ENCODE measurements around the gene P4HA1. TPM values are rescaled to one million over a fixed set of nuclear protein-coding genes. Genes with fewer than 3 reads are reported as not detected.

P4HA1 gene
- total and polyA plus RNA-seq, 12 donors, result 9.2 to 109 (median 45.1) TPM

DNA sequence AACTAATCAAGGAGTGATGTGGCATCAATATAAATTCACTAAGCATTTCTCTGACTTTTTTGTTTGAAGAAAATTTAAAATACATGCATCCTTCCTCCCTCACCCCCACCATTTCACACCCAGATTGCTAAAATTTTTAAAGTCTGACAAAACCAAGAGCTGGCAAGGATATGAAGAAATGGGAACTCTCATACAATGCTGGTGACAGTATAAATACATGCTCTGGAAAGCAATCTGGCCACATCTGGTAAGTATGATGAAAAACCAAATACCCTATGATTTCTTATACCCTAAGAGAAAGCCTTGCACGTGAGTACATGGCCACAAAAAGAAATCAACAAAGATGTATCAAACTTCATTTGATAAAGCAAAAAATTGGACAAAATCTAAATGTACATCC lies 31.2 kb downstream of the P4HA1 start:
- Histone ChIP-seq H3K9me3 (replicated peaks in 1 of 3) (no peaks in the 10 kb centered on the region), H3K4me1 (replicated peaks in 1 of 2) (peaks cover 0 to 6% of the 10 kb centered on the region in 2 donors), H3K27me3 (no peaks in the 10 kb centered on the region), H3K36me3 (replicated peaks in 1 of 2) (peaks cover 0 to 24% of the 10 kb centered on the region in 2 donors), H3K27ac (no peak overlapping the region), H3K4me3 (no peak overlapping the region)
- DNase-seq, result no peak
- TF ChIP-seq, protein P1, sequence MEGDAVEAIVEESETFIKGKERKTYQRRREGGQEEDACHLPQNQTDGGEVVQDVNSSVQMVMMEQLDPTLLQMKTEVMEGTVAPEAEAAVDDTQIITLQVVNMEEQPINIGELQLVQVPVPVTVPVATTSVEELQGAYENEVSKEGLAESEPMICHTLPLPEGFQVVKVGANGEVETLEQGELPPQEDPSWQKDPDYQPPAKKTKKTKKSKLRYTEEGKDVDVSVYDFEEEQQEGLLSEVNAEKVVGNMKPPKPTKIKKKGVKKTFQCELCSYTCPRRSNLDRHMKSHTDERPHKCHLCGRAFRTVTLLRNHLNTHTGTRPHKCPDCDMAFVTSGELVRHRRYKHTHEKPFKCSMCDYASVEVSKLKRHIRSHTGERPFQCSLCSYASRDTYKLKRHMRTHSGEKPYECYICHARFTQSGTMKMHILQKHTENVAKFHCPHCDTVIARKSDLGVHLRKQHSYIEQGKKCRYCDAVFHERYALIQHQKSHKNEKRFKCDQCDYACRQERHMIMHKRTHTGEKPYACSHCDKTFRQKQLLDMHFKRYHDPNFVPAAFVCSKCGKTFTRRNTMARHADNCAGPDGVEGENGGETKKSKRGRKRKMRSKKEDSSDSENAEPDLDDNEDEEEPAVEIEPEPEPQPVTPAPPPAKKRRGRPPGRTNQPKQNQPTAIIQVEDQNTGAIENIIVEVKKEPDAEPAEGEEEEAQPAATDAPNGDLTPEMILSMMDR (IDR thresholded peaks at IDR 0.05), result no peak
- no peak for TF ChIP-seq POLR2A (IDR thresholded peaks at IDR 0.05)
- intact Hi-C loops (cut with DNase I), result no loop called here
- 86 to 97% (median 89%) methylated on average over 1 of the region's 1 CpG for WGBS, 4 donors

DNA sequence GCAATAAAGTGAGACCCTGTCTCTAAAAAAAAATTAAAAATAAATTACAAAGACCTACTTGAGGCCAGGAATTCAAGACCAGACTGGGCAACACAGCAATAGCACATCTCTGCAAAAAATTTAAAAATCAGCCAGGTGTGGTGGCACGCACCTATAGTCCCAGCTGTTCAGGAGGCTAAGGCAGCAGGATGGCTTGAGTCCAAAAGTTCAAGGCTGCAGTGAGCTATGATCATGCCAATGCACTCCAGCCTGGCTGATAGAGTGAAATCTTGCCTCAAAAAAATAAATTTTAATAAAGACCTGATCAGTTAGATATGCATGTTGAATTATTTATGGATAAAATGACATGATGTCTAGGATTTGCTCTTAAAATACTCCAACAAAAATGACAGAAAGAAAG lies 34.9 kb downstream of the P4HA1 start:
- H3K27ac ChIP-seq, result no peak overlapping the region
- intact Hi-C loops (cut with DNase I), result no loop called here
- H3K27me3 ChIP-seq, result no peaks in the 10 kb centered on the region
- no peak for DNase-seq
- TF ChIP-seq, protein P1 (IDR thresholded peaks at IDR 0.05), result no peak
- no peak for TF ChIP-seq POLR2A (IDR thresholded peaks at IDR 0.05)
- H3K4me3 ChIP-seq, result no peak overlapping the region
- H3K4me1 ChIP-seq (replicated peaks in 1 of 2), result peaks cover 0 to 6% of the 10 kb centered on the region in 2 donors
- H3K9me3 ChIP-seq (replicated peaks in 1 of 3), result no peaks in the 10 kb centered on the region
- H3K36me3 ChIP-seq (replicated peaks in 1 of 2), result peaks cover 0 to 19% of the 10 kb centered on the region in 2 donors
- WGBS, 4 donors, result 44 to 70% (median 63%) methylated on average over 1 of the region's 1 CpG

DNA sequence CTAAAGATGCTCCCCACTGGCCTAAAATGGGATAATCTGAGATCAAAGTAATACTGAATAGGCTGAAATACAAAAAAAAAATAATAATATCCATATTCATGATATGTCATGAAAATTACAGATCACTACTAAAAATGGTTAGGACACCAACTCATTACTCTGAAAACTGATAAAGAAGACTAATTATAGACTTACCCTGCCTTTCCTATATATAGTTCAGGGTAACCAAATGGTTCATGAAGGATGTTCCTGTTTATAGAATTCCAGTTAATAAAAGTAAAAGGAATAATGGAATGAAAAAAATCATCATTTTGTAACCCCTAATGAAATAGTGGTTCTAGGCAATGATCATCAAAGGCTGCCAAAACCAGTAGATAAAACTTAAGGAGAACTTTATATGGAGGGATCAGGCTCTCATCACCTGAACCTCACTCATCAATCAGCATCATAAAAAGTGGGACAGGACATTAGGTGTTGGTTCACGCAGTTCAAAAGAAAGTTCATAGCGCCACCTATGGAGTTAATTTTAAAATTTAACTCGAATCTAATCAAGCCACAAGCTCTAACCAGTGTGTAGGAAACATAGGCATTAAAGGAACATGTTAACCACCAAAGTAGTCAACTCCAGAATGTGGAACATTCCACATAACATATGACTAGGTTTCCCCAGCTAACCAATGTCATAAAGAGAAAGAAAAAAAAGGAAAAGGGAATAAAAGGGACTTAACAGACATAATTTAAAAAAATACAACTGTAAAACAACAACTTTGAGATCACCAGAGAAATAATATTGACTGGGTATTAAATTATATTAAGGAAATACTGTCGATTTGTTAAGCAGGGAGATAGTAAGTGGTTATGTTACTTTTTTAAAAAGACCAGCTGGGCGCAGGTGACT lies 35.7 kb downstream of the P4HA1 start:
- no peak for DNase-seq
- WGBS, 4 donors, result 37 to 42% (median 41%) methylated on average over 5 of the region's 5 CpGs
- Histone ChIP-seq H3K4me1 (replicated peaks in 1 of 2) (peaks cover 0 to 6% of the 10 kb centered on the region in 2 donors), H3K27me3 (no peaks in the 10 kb centered on the region), H3K27ac (no peak overlapping the region), H3K9me3 (replicated peaks in 1 of 3) (no peaks in the 10 kb centered on the region), H3K4me3 (no peak overlapping the region), H3K36me3 (replicated peaks in 1 of 2) (peaks cover 0 to 19% of the 10 kb centered on the region in 2 donors)
- TF ChIP-seq, protein P1 (IDR thresholded peaks at IDR 0.05), result peak in 5 of 6 experiments; percentile 20 to 43 (median 38)
- no peak for TF ChIP-seq POLR2A (IDR thresholded peaks at IDR 0.05)
- intact Hi-C loops (cut with DNase I), result no loop called here

DNA sequence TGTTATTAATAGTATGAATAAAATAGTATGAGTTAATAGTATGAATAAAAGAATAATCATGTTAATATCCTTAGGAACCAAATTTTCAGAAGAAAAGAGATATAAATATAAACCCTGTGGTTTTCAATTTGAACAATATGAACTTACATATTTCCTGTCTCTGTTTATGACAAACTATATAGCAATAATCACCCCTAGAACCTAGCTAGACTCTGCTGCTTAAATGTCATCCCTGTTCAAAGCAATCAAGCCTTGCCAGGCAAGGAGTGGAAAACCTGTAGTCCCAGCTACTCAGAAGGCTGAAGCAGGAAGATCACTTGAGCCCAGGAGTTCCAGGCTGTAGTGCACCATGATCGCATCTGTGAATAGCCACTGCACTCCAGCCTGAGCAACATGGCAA lies 36.5 kb downstream of the P4HA1 start:
- no peak overlapping the region for H3K4me3 ChIP-seq
- intact Hi-C loops (cut with DNase I), result no loop called here
- WGBS, 4 donors, result 89 to 100% (median 94%) methylated on average over 1 of the region's 1 CpG
- H3K27ac ChIP-seq, result no peak overlapping the region
- no peaks in the 10 kb centered on the region for H3K27me3 ChIP-seq
- peaks cover 0 to 21% of the 10 kb centered on the region in 2 donors for H3K36me3 ChIP-seq (replicated peaks in 1 of 2)
- no peak for TF ChIP-seq POLR2A (IDR thresholded peaks at IDR 0.05)
- TF ChIP-seq, protein P1 (IDR thresholded peaks at IDR 0.05), result no peak
- DNase-seq, result no peak
- H3K9me3 ChIP-seq (replicated peaks in 1 of 3), result no peaks in the 10 kb centered on the region
- peaks cover 0 to 11% of the 10 kb centered on the region in 2 donors for H3K4me1 ChIP-seq (replicated peaks in 1 of 2)
